ENCODE results near the gene PGAP3.

The PGAP3 gene

GRCh38 chr17:39695089-39695474 lies 7.2 kb upstream of the PGAP3 start:
- Mint-ChIP-seq H3K27ac (no peak overlapping the region), H3K27me3 (peaks cover 13 to 15% of the 10 kb centered on the region in 2 donors), H3K4me3 (no peak overlapping the region), H3K36me3 (peaks cover 25 to 38% of the 10 kb centered on the region in 2 donors), H3K4me1 (peaks cover 3 to 6% of the 10 kb centered on the region in 2 donors), H3K9me3 (no peaks in the 10 kb centered on the region)
- DNase-seq (no peak), ATAC-seq (replicated peaks) (no peak)

GRCh38 chr17:39694593-39694992 lies 6.7 kb upstream of the PGAP3 start:
- H3K27ac Mint-ChIP-seq, result no peak overlapping the region
- no peak overlapping the region for H3K4me3 Mint-ChIP-seq
- peaks cover 9 to 10% of the 10 kb centered on the region in 2 donors for H3K27me3 Mint-ChIP-seq
- peaks cover under 1 to 2% of the 10 kb centered on the region in 2 donors for H3K4me1 Mint-ChIP-seq
- ATAC-seq (replicated peaks), result no peak
- no peak for DNase-seq
- H3K36me3 Mint-ChIP-seq, result peaks cover 24 to 36% of the 10 kb centered on the region in 2 donors
- H3K9me3 Mint-ChIP-seq, result no peaks in the 10 kb centered on the region

- peak overlapping the region; percentile 98 for H3K27ac Mint-ChIP-seq
- no peaks in the 10 kb centered on the region for H3K27me3 Mint-ChIP-seq
- ATAC-seq (replicated peaks), result no peak
Measured at GRCh38 chr17:39688945-39689344, 1.1 kb upstream of the PGAP3 start.

GRCh38 chr17:39688475-39688835 lies 598 bp upstream of the PGAP3 start:
- DNase-seq (no peak), ATAC-seq (replicated peaks) (no peak)
- peaks cover 15 to 17% of the 10 kb centered on the region in 2 donors for H3K4me1 Mint-ChIP-seq
- peak overlapping the region; percentile 98 for H3K27ac Mint-ChIP-seq
- H3K36me3 Mint-ChIP-seq, result peaks cover 10 to 22% of the 10 kb centered on the region in 2 donors
- H3K27me3 Mint-ChIP-seq, result no peaks in the 10 kb centered on the region
- peak overlapping the region; percentile 91 to 96 for H3K4me3 Mint-ChIP-seq
- H3K9me3 Mint-ChIP-seq, result peaks cover 1 to 3% of the 10 kb centered on the region in 2 donors

More at GRCh38 chr17:39688945-39689344, 1.1 kb upstream of the PGAP3 start:
- Mint-ChIP-seq H3K9me3 (peaks cover 1 to 3% of the 10 kb centered on the region in 2 donors), H3K4me1 (peaks cover 15 to 17% of the 10 kb centered on the region in 2 donors), H3K36me3 (peaks cover 10 to 22% of the 10 kb centered on the region in 2 donors), H3K4me3 (peak overlapping the region; percentile 91 to 96)
- no peak for DNase-seq

- no peak for ATAC-seq (replicated peaks)
- Mint-ChIP-seq H3K4me3 (peak overlapping the region; percentile 91 to 96), H3K36me3 (peaks cover 12 to 23% of the 10 kb centered on the region in 2 donors), H3K9me3 (peaks cover 1 to 3% of the 10 kb centered on the region in 2 donors), H3K27ac (peak overlapping the region; percentile 33), H3K4me1 (peaks cover 15 to 19% of the 10 kb centered on the region in 2 donors), H3K27me3 (no peaks in the 10 kb centered on the region)
- no peak for DNase-seq
Measured at GRCh38 chr17:39687101-39687545, 734 bp downstream of the PGAP3 start.

GRCh38 chr17:39684369-39685192 lies 3.3 kb downstream of the PGAP3 start:
- Mint-ChIP-seq H3K36me3 (peaks cover 12 to 27% of the 10 kb centered on the region in 2 donors), H3K4me3 (no peak overlapping the region), H3K4me1 (peaks cover 32 to 37% of the 10 kb centered on the region in 2 donors), H3K27ac (no peak overlapping the region), H3K9me3 (peaks cover 1 to 3% of the 10 kb centered on the region in 2 donors), H3K27me3 (no peaks in the 10 kb centered on the region)
- ATAC-seq (replicated peaks) (no peak), DNase-seq (no peak)

GRCh38 chr17:39683295-39683939 lies 4.4 kb downstream of the PGAP3 start:
- no peak for DNase-seq
- no peak for ATAC-seq (replicated peaks)
- no peaks in the 10 kb centered on the region for H3K27me3 Mint-ChIP-seq
- no peak overlapping the region for H3K4me3 Mint-ChIP-seq
- peaks cover 1 to 3% of the 10 kb centered on the region in 2 donors for H3K9me3 Mint-ChIP-seq
- no peak overlapping the region for H3K27ac Mint-ChIP-seq
- peaks cover 12 to 34% of the 10 kb centered on the region in 2 donors for H3K36me3 Mint-ChIP-seq
- peaks cover 37 to 41% of the 10 kb centered on the region in 2 donors for H3K4me1 Mint-ChIP-seq

GRCh38 chr17:39679521-39680192 lies 8.2 kb downstream of the PGAP3 start:
- no peak for DNase-seq
- Mint-ChIP-seq H3K27me3 (no peaks in the 10 kb centered on the region), H3K36me3 (peaks cover 9 to 28% of the 10 kb centered on the region in 2 donors), H3K9me3 (no peaks in the 10 kb centered on the region), H3K4me3 (peak overlapping the region; percentile 40 to 48), H3K27ac (peak overlapping the region; percentile 91), H3K4me1 (peaks cover 60 to 71% of the 10 kb centered on the region in 2 donors)
- peak; percentile 53 to 58 for ATAC-seq (replicated peaks)

GRCh38 chr17:39678340-39679116 lies 9.3 kb downstream of the PGAP3 start:
- H3K36me3 Mint-ChIP-seq, result peaks cover 4 to 21% of the 10 kb centered on the region in 2 donors
- ATAC-seq (replicated peaks), result no peak
- no peaks in the 10 kb centered on the region for H3K9me3 Mint-ChIP-seq
- no peaks in the 10 kb centered on the region for H3K27me3 Mint-ChIP-seq
- peak overlapping the region; percentile 91 for H3K27ac Mint-ChIP-seq
- H3K4me3 Mint-ChIP-seq, result peak overlapping the region in 1 of 2 donors; percentile 39
- no peak for DNase-seq
- peaks cover 67 to 82% of the 10 kb centered on the region in 2 donors for H3K4me1 Mint-ChIP-seq

GRCh38 chr17:39677542-39678339 lies 10.1 kb downstream of the PGAP3 start:
- peaks cover 72 to 90% of the 10 kb centered on the region in 2 donors for H3K4me1 Mint-ChIP-seq
- no peaks in the 10 kb centered on the region for H3K9me3 Mint-ChIP-seq
- H3K4me3 Mint-ChIP-seq, result peak overlapping the region in 1 of 2 donors; percentile 39
- peak overlapping the region; percentile 74 for H3K27ac Mint-ChIP-seq
- ATAC-seq (replicated peaks) (no peak), DNase-seq (no peak)
- H3K36me3 Mint-ChIP-seq, result peaks cover 2 to 16% of the 10 kb centered on the region in 2 donors
- H3K27me3 Mint-ChIP-seq, result no peaks in the 10 kb centered on the region

- Mint-ChIP-seq H3K36me3 (peaks cover 2 to 20% of the 10 kb centered on the region in 2 donors), H3K9me3 (no peaks in the 10 kb centered on the region), H3K4me1 (peaks cover 76 to 97% of the 10 kb centered on the region in 2 donors), H3K4me3 (no peak overlapping the region), H3K27me3 (peaks cover 0 to 1% of the 10 kb centered on the region in 2 donors), H3K27ac (peak overlapping the region; percentile 44)
- DNase-seq (no peak), ATAC-seq (replicated peaks) (no peak)
Measured at GRCh38 chr17:39677072-39677471, 10.8 kb downstream of the PGAP3 start.

GRCh38 chr17:39676198-39676819 lies 11.5 kb downstream of the PGAP3 start:
- no peaks in the 10 kb centered on the region for H3K9me3 Mint-ChIP-seq
- peak overlapping the region in 1 of 2 donors; percentile 22 for H3K4me3 Mint-ChIP-seq
- peak; percentile 57 to 68 for ATAC-seq (replicated peaks)
- H3K27ac Mint-ChIP-seq, result peak overlapping the region; percentile 88
- H3K27me3 Mint-ChIP-seq, result peaks cover 0 to 6% of the 10 kb centered on the region in 2 donors
- peaks cover 4 to 20% of the 10 kb centered on the region in 2 donors for H3K36me3 Mint-ChIP-seq
- peak; percentile 36 for DNase-seq
- peaks cover 80 to 100% of the 10 kb centered on the region in 2 donors for H3K4me1 Mint-ChIP-seq
